DMS53 treated with DMSO at 0.1 percent for 48 hours (cell line): ENCODE measurements around the gene HS2ST1.
A peak's percentile ranks its signal among the peaks of the same experiment; 100 is the strongest.
"Not testable (repeated sequence)": the region's sequence is repeated elsewhere in the genome, so short reads cannot be mapped to it uniquely, and the experiment has no call there.

Experiments used
- DNase-seq: peaks from one replicate; lab custom pipeline; 2025; ENCODE audit not compliant: unreplicated experiment; lab: John Stamatoyannopoulos, UW

Gene HS2ST1

DNA sequence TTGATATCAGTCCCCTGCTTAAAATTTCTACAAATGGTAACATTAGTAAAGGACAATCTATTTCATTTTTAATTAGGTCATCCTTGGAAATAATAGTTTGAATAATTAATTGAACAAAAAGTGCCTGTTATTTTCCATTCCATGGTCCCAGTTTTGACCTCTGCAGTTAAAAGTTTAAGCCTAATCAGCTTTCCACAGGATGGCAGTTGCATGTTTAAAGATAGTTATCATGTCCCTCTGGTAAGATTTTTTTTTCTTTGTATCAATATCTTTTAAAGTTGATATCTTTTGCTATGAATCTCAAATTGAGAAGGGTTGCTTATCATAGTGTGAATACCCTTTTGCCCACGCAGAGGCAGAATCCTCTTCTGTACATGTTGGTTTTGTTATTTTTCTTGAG is 90.4 kb downstream of the HS2ST1 start:
- no peak for DNase-seq

GRCh38 chr1:87007323-87007722 is 92.9 kb downstream of the HS2ST1 start:
- DNase-seq: no peak

- DNase-seq: not testable (repeated sequence)
These were observed 99.0 kb downstream of the HS2ST1 start for GRCh38 chr1:87013385-87013784.

- DNase-seq: peak; percentile 51
These were observed 103.7 kb downstream of the HS2ST1 start for GRCh38 chr1:87017998-87018672.

GRCh38 chr1:87023326-87023725 is 108.9 kb downstream of the HS2ST1 start:
- DNase-seq: no peak

DNA sequence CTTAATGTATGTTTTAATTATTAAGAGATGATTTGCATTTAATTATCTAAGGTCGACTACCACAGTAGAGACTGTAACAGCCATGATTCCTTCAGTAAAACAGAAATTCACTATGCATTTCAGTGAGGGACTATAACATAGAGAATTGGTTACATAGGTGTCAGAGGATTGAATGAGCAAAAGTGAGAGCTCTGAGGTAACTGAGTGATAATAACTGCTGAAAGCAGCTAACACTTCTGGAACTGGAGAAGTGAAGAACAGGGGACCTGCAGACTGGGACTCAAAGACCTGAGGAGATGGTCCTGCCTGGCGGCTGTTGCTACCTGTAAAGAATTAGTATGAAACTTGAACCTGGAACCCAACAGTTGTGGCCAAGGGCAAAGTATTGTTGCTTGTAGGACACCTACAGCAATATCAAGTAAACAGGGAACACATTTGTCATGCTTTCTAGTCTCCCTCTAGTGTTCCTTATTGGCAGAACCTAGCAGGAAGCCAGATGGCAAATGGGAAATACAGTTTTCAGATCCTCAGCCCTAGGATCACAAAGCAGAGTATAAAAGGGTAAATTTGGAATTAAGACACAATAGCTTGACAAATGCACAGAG is 110.6 kb downstream of the HS2ST1 start:
- DNase-seq: peak; percentile 58

DNA sequence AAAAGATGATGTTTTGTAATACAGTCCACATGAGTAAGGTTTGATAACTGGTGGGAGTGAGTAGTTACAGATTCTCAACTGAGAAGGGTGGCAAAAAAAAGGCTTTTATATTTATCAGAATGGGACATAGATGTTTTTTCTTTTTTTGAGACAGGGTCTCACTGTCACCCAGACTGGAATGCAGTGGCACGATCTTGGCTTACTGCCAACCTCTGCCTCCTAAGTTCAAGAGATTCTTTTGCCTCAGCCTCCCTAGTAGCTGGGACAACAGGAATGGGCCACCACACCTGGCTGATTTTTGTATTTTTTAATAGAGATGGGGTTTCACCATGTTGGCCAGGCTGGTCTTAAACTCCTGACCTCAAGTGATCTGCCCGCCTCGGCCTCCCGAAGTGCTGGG is 113.1 kb downstream of the HS2ST1 start:
- not testable (repeated sequence) for DNase-seq

- no peak for DNase-seq
These were observed 114.1 kb downstream of the HS2ST1 start for GRCh38 chr1:87028576-87028975.

DNA sequence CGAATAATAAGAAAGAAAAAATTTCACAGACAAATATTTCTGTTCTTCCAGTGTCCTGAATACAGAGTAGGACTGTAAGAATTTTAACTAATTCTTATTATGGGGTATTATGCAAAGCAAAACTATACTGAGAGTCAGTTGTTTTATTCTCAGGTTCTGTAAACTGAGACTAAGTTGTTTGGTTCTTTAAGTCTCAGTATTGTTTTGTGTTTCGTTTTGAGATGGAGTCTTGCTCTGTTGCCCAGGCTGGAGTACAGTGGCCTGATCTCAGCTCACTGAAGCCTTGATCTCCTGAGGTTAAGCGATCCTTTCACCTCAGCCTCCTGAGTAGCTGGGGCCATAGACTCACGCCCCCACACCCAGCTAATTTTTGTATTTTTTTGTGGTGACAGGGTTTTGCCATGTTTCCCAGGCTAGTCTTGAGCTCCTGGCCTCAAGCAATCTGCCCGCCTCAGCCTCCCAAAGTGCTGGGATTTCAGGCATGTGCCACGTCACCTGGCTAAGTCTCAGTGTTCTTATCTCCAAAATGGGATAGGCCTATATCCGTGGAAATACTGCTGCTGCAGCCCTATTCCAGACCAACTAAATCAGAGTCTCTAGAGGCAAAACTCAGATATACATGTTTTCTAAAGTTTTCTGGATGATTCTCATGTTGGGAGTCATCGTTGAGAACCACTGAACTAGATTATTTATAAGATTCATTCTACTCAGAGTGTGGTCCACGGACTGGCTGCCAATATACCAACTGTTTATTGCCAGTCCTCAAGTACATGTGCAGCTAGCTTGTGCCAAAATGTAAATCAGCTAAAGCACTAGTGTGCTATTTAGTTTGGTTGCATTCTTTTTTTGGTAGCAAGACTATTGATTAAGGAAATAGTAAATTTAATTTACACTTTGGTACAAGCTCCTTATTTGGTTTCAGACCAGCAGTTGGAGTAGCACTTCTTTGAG is 116.6 kb downstream of the HS2ST1 start:
- DNase-seq: no peak

DNA sequence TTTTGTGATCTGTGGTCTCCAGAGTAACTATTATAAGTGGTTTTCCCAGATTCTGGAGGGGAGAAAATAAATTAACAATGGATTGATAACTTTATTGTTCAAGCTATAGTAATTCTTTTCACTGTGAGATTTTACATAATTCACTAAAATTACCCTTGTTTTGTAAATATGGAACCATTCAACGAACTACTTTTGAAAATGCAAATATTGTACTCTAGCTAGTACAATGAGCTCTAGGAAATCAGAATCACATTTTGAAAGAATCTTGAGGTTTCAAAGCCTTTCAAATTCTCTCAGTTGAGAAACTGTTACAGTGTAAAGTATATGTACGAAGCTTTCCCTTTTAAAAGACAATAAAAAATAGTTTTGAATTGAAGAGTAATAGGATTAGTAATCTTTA is 119.9 kb downstream of the HS2ST1 start:
- no peak for DNase-seq

DNA sequence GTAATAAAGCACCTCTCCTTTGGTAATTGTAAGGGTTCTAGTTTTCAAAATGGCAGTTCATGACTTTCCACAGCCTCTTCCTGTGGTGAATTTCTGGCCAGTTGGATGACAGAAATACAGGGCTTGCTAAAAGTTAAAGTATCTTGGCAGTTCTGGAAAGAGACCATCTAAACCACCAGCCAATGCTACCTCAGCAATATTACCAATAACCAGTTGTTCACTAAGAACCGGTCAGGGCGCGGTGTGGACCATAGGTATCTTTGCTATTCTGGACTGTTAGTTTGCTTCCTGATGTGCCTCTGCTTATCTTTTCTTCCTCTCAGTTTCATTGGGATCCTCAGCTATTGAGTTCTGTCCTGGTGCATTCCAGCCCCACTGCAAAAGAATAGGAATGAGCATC is 124.7 kb downstream of the HS2ST1 start:
- no peak for DNase-seq

- no peak for DNase-seq
These were observed 127.8 kb downstream of the HS2ST1 start for GRCh38 chr1:87042111-87042811.

GRCh38 chr1:87044424-87044823 is 130.0 kb downstream of the HS2ST1 start:
- no peak for DNase-seq

GRCh38 chr1:87044840-87045239 is 130.4 kb downstream of the HS2ST1 start:
- no peak for DNase-seq

- DNase-seq: no peak
These were observed 131.4 kb downstream of the HS2ST1 start for GRCh38 chr1:87045761-87046304.

DNA sequence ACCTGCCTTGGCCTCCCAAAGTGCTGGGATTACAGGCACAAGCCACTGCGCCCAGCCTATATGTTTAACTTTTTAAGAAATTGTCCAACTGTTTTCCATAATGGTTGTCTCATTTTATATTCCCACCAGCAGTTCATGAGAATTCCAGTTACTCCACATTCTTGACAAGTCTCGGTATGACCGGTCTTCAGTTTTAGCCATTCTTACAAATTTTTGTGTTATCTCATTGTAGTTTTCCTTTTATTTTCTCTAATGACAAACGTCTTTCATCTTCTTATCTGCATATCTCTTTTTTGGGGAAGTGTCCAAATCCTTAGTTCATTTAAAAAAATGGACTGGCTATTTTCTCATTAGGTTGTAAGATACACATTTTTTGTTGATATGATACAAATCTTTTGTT is 132.5 kb downstream of the HS2ST1 start:
- DNase-seq: no peak

GRCh38 chr1:87048237-87048636 is 133.8 kb downstream of the HS2ST1 start:
- no peak for DNase-seq

DNA sequence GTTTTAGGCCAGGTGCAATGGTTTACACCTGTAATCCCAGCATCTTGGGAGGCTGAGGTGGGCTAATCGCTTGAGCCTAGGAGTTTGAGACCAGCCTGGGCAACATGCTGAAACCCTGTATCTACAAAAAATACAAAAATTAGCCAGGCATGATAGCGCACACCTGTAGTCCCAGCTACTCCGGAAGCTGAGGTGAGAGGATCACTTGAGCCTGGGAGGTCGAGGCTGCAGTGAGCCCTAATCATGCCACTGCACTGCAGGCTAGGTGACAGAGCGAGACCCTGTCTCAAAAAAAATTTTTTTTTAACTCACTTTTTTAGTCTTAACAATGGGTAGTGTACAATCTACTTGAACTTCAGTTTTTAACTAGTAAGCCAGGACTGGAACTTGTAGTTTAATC is 137.5 kb downstream of the HS2ST1 start:
- DNase-seq: no peak

GRCh38 chr1:87052400-87052799 is 138.0 kb downstream of the HS2ST1 start:
- no peak for DNase-seq

GRCh38 chr1:87052961-87053360 is 138.5 kb downstream of the HS2ST1 start:
- no peak for DNase-seq

- DNase-seq: no peak
These were observed 139.0 kb downstream of the HS2ST1 start for GRCh38 chr1:87053446-87053845.
